ENCODE results near the gene NOTUM.

NOTUM gene

GRCh38 chr17:82004517-82005455 is 43.8 kb upstream of the NOTUM start:
- FAIRE-seq (no peak), DNase-seq (ENCODE audit: insufficient read length, low spot score) (no peak)
- no peak for TF ChIP-seq TAF1 (IDR thresholded peaks at IDR 0.05; ENCODE audit: low read depth, low read length)
- no peak for TF ChIP-seq PAX5 (IDR thresholded peaks at IDR 0.05; ENCODE audit: insufficient read depth, low read length, severe bottlenecking)
- TF ChIP-seq POLR2A (IDR thresholded peaks at IDR 0.05; ENCODE audit: low read depth, low read length) = no peak
- no peak for TF ChIP-seq SPI1 (IDR thresholded peaks at IDR 0.05; ENCODE audit: low read depth, low read length)
- no peak for TF ChIP-seq POU2F2 (IDR thresholded peaks at IDR 0.05; ENCODE audit: low read depth, low read length)
- TF ChIP-seq POLR2AphosphoS5 (IDR thresholded peaks at IDR 0.05; ENCODE audit: low read depth, low read length) = no peak

GRCh38 chr17:82003411-82004381 is 42.7 kb upstream of the NOTUM start:
- TF ChIP-seq PAX5 (IDR thresholded peaks at IDR 0.05; ENCODE audit: insufficient read depth, low read length, severe bottlenecking) (no peak), POLR2AphosphoS5 (IDR thresholded peaks at IDR 0.05; ENCODE audit: low read depth, low read length) (no peak), POLR2A (IDR thresholded peaks at IDR 0.05; ENCODE audit: low read depth, low read length) (no peak)
- FAIRE-seq (no peak), DNase-seq (ENCODE audit: insufficient read length, low spot score) (no peak)

GRCh38 chr17:82001571-82002056 is 40.6 kb upstream of the NOTUM start:
- DNase-seq (ENCODE audit: insufficient read length, low spot score) = no peak
- FAIRE-seq = no peak
- TF ChIP-seq POU2F2 (IDR thresholded peaks at IDR 0.05; ENCODE audit: low read depth, low read length) (no peak), POLR2AphosphoS5 (IDR thresholded peaks at IDR 0.05; ENCODE audit: low read depth, low read length) (no peak), PAX5 (IDR thresholded peaks at IDR 0.05; ENCODE audit: insufficient read depth, low read length, severe bottlenecking) (no peak)

- TF ChIP-seq POLR2A (IDR thresholded peaks at IDR 0.05; ENCODE audit: low read depth, low read length) (no peak), POU2F2 (IDR thresholded peaks at IDR 0.05; ENCODE audit: low read depth, low read length) (no peak), PAX5 (IDR thresholded peaks at IDR 0.05; ENCODE audit: insufficient read depth, low read length, severe bottlenecking) (no peak), POLR2AphosphoS5 (IDR thresholded peaks at IDR 0.05; ENCODE audit: low read depth, low read length) (no peak), SPI1 (IDR thresholded peaks at IDR 0.05; ENCODE audit: low read depth, low read length) (no peak), TAF1 (IDR thresholded peaks at IDR 0.05; ENCODE audit: low read depth, low read length) (no peak)
- FAIRE-seq (no peak), DNase-seq (ENCODE audit: insufficient read length, low spot score) (no peak)
Observed at GRCh38 chr17:82000803-82001570, 40.0 kb upstream of the NOTUM start.

GRCh38 chr17:81999976-82000802 is 39.2 kb upstream of the NOTUM start:
- DNase-seq (ENCODE audit: insufficient read length, low spot score) (no peak), FAIRE-seq (no peak)
- TF ChIP-seq TAF1 (IDR thresholded peaks at IDR 0.05; ENCODE audit: low read depth, low read length) (no peak), SPI1 (IDR thresholded peaks at IDR 0.05; ENCODE audit: low read depth, low read length) (no peak), POLR2AphosphoS5 (IDR thresholded peaks at IDR 0.05; ENCODE audit: low read depth, low read length) (no peak), POU2F2 (IDR thresholded peaks at IDR 0.05; ENCODE audit: low read depth, low read length) (no peak), POLR2A (IDR thresholded peaks at IDR 0.05; ENCODE audit: low read depth, low read length) (no peak), PAX5 (IDR thresholded peaks at IDR 0.05; ENCODE audit: insufficient read depth, low read length, severe bottlenecking) (no peak)

GRCh38 chr17:81999587-81999975 is 38.6 kb upstream of the NOTUM start:
- TF ChIP-seq POLR2AphosphoS5 (IDR thresholded peaks at IDR 0.05; ENCODE audit: low read depth, low read length) (no peak), POLR2A (IDR thresholded peaks at IDR 0.05; ENCODE audit: low read depth, low read length) (no peak), POU2F2 (IDR thresholded peaks at IDR 0.05; ENCODE audit: low read depth, low read length) (no peak), SPI1 (IDR thresholded peaks at IDR 0.05; ENCODE audit: low read depth, low read length) (no peak), TAF1 (IDR thresholded peaks at IDR 0.05; ENCODE audit: low read depth, low read length) (no peak), PAX5 (IDR thresholded peaks at IDR 0.05; ENCODE audit: insufficient read depth, low read length, severe bottlenecking) (no peak)
- FAIRE-seq (no peak), DNase-seq (ENCODE audit: insufficient read length, low spot score) (no peak)

GRCh38 chr17:81998691-81999438 is 37.9 kb upstream of the NOTUM start:
- TF ChIP-seq TAF1 (IDR thresholded peaks at IDR 0.05; ENCODE audit: low read depth, low read length) (no peak), POLR2A (IDR thresholded peaks at IDR 0.05; ENCODE audit: low read depth, low read length) (no peak), SPI1 (IDR thresholded peaks at IDR 0.05; ENCODE audit: low read depth, low read length) (no peak), PAX5 (IDR thresholded peaks at IDR 0.05; ENCODE audit: insufficient read depth, low read length, severe bottlenecking) (no peak), POLR2AphosphoS5 (IDR thresholded peaks at IDR 0.05; ENCODE audit: low read depth, low read length) (no peak), POU2F2 (IDR thresholded peaks at IDR 0.05; ENCODE audit: low read depth, low read length) (no peak)
- DNase-seq (ENCODE audit: insufficient read length, low spot score) = no peak
- no peak for FAIRE-seq

Measured in GM12891 (cell line).